GM12878 (cell line): Measurements from ENCODE around the gene ZNF618. TPM values are rescaled to one million over a fixed set of nuclear protein-coding genes. Genes with fewer than 3 reads are reported as not detected.

Source experiments
- ATAC-seq: fragments of 200-7000 bp; cut with Tn5 transposase; 3 replicates; pipeline ENCODE4 v1.9.1; 2020; ENCODE audit warnings: mild to moderate bottlenecking, moderate library complexity
- BruUV-seq: library from RNA; stranded (reverse); fragments of 400-500 nt; replicated peaks from 2 replicates; lab custom pipeline; 2021; lab: Mats Ljungman, UMichigan
- CTCF ChIA-PET: fragments of 300-600 bp; sonication (Branson Sonifier 250); formaldehyde crosslinking; extraction: SDS; loops from one replicate; lab custom pipeline; 2021; ENCODE audit warnings: inconsistent platforms; lab: Yijun Ruan, JAX
- POLR2A ChIA-PET: fragments of 350-600 bp; formaldehyde crosslinking; extraction: SDS; loops from one replicate; lab custom pipeline; 2021; ENCODE audit warnings: inconsistent platforms; lab: Charles Lee
- RAD21 ChIA-PET: fragments of 300-600 bp; sonication (Branson Sonifier 250); formaldehyde crosslinking; loops from one replicate; lab custom pipeline; 2023; ENCODE audit warnings: antibody characterized with exemption; ENCODE audit not compliant: unreplicated experiment; lab: Charles Lee
- SMC1A ChIA-PET: fragments of 300-600 bp; sonication (Branson Sonifier 250); formaldehyde crosslinking; loops from one replicate; lab custom pipeline; 2023; ENCODE audit not compliant: unreplicated experiment, uncharacterized antibody; lab: Charles Lee
- DNase-seq: peaks from one replicate; pipeline ENCODE4 v3.0.0-alpha.2; 2011; ENCODE audit warnings: low read depth, low spot score
- FAIRE-seq: peaks from 3 replicates; lab custom pipeline; 2011; peaks lifted over from hg19 to GRCh38; lab: Jason Lieb, UNC
- H2AFZ ChIP-seq: 2 replicates; pipeline ENCODE4 v1.6.0; 2011; ENCODE audit warnings: low read depth, low read length, control low read depth; ENCODE audit not compliant: control insufficient read depth
- H3K27ac ChIP-seq: 2 replicates; pipeline ENCODE4 v1.5.1; 2011; ENCODE audit warnings: control low read depth; ENCODE audit not compliant: control insufficient read depth, insufficient read depth
- H3K27me3 ChIP-seq, 2 experiments: replicated peaks in 1 of 2; 2 replicates each; pipeline versions ENCODE4 v1.6.0 to v1.6.1; 2011; ENCODE audit warnings: low read length in 1 of 2; ENCODE audit not compliant: control insufficient read depth in 2 of 2, insufficient read depth in 2 of 2
- H3K36me3 ChIP-seq, 2 experiments: 2 replicates each; pipeline ENCODE4 v1.5.1; 2011; ENCODE audit warnings: low read length in 1 of 2; ENCODE audit not compliant: control insufficient read depth in 2 of 2, insufficient read depth in 2 of 2
- H3K4me1 ChIP-seq: 2 replicates; pipeline ENCODE4 v1.6.1; 2011; ENCODE audit warnings: mild to moderate bottlenecking, low read length, moderate library complexity, mixed read lengths; ENCODE audit not compliant: control insufficient read depth, insufficient read depth
- H3K4me2 ChIP-seq: 2 replicates; pipeline ENCODE4 v1.6.0; 2011; ENCODE audit warnings: control low read depth; ENCODE audit not compliant: control insufficient read depth, insufficient read depth
- H3K4me3 ChIP-seq: fragments of 200-600 bp; sonication (generic); 2 replicates; pipeline ENCODE4 v1.5.1; 2016
- H3K79me2 ChIP-seq: 2 replicates; pipeline ENCODE4 v1.6.0; 2011; ENCODE audit warnings: low read length; ENCODE audit not compliant: control insufficient read depth, insufficient read depth
- H3K9ac ChIP-seq: 2 replicates; pipeline ENCODE4 v1.8.0; 2011; ENCODE audit warnings: low read length, control low read depth, mixed read lengths; ENCODE audit not compliant: control insufficient read depth, insufficient read depth
- H3K9me3 ChIP-seq: replicated peaks from 3 replicates; pipeline ENCODE4 v1.5.1; 2011; ENCODE audit warnings: mild to moderate bottlenecking, low read length; ENCODE audit not compliant: control insufficient read depth, insufficient read depth
- H4K20me1 ChIP-seq: 2 replicates; pipeline ENCODE4 v1.6.0; 2011; ENCODE audit not compliant: control insufficient read depth, insufficient read depth
- CREM ChIP-seq: IDR thresholded peaks from 2 replicates; pipeline ENCODE4 v1.6.1; 2014; ENCODE audit warnings: antibody characterized with exemption, low read depth
- FOXK2 ChIP-seq: fragments of 450-650 bp; IDR thresholded peaks from 2 replicates; pipeline ENCODE4 v1.6.1; 2017; ENCODE audit warnings: mild to moderate bottlenecking, moderate library complexity
- JUND ChIP-seq: IDR thresholded peaks from 2 replicates; pipeline ENCODE4 v1.6.1; 2012; ENCODE audit warnings: low read depth, mild to moderate bottlenecking, low read length, improper control_type of control experiment, moderate library complexity
- KDM1A ChIP-seq: fragments of 200-600 bp; sonication (generic); IDR thresholded peaks from 2 replicates; pipeline ENCODE4 v1.6.1; 2016; ENCODE audit warnings: borderline replicate concordance
- ZZZ3 ChIP-seq: IDR thresholded peaks from 2 replicates; pipeline ENCODE4 v1.6.1; 2011; ENCODE audit warnings: low read depth; ENCODE audit not compliant: control insufficient read depth, insufficient read length
- WGBS: methylation state at CpG from one replicate; pipeline ENCODE4 v1.1.6; 2016; ENCODE audit warnings: low lambda C conversion rate; ENCODE audit not compliant: insufficient replicate concordance, insufficient coverage; ENCODE audit errors: missing lambda C conversion rate; 5-methylcytosine and 5-hydroxymethylcytosine counted together
- in situ Hi-C: fragments of 300-500 bp; cut with MboI; formaldehyde crosslinking; loops from 9 replicates; pipeline ENCODE4 v1.14.3; 2018; ENCODE audit warnings: mixed read lengths
- intact Hi-C: fragments of 100-400 bp; cut with micrococcal nuclease; formaldehyde crosslinking; loops from one replicate; pipeline ENCODE4 v1.14.2; 2022; ENCODE audit not compliant: unreplicated experiment
- polyA plus RNA-seq, 11 experiments: library from polyadenylated mRNA; depleted of rRNA in 4 of 11; unstranded in 6 of 11; stranded (reverse) in 5 of 11; fragments of >200 nt; fragmentation: Nextera tagmentation in 4 of 11; fragmentation: Illumina TruSeq in 1 of 11; extraction: Ambion mirVana in 4 of 11; extraction: Trizol in 1 of 11; gene quantifications; 1 replicate in 1 of 11; 2 replicates in 10 of 11; pipeline versions ENCODE4 v1.2.1 to v1.2.3, GENCODE V29; 2011 to 2016; ENCODE audit warnings: inconsistent platforms in 2 of 11, missing spikeins in 2 of 11, low read depth in 1 of 11
- total RNA-seq, 4 experiments: library from RNA; depleted of rRNA in 3 of 4; stranded (reverse); fragments of >200 nt in 3 of 4; fragmentation: Illumina TruSeq in 1 of 4; extraction: Trizol in 1 of 4; gene quantifications; 2 replicates each; pipeline versions ENCODE4 v1.2.1 to v1.2.3, GENCODE V29; 2013 to 2021
- TF ChIP-seq, protein P1 (sequence below): fragments of 450-650 bp; IDR thresholded peaks from 2 replicates; pipeline ENCODE4 v1.6.1; 2014; ENCODE audit warnings: mild to moderate bottlenecking

The ZNF618 gene
- total and polyA plus RNA-seq, 10 of the 15 experiments (the other 5 are each of a cell fraction or from before 2014, with no cell fraction given): 0.01 to 0.24 (median 0.06) TPM; not detected in 2

DNA sequence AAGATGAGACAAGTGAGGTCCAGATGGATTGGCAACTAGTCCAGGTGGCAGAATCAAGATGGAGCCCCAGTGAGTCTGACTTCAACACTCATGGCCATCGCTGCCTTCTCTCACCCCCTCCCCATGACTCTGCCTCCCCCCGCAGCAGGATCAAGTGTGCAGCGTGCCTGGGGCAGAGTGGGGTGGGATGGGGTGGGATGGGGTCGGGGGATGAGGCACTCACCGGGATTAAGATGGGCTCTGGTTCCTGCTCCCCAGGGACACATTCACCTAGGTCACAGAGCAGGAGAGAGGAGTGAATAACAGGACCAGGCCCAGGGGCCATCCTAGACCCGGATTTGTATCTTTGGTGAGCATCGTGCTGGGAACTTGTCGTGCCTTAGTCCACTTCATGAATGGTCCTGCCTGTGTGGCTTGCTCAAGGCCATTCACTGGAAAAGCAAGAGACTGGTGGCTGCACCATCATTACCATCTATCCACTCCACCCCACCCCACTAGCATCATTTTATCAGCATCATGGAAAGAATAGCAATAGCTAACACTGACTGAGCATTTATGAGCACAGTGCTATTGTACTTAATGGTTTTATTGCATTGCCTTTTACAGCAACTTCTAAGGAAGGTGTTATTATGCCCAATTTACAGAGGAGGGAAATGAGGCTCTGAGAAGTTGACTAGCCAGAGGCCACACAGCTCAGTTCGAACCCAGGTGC lies 193.5 kb downstream of the ZNF618 start:
- Histone ChIP-seq H3K4me1 (no peaks in the 10 kb centered on the region), H3K36me3 (no peaks in the 10 kb centered on the region), H3K79me2 (no peaks in the 10 kb centered on the region), H3K27ac (no peak overlapping the region), H3K27me3 (no peaks in the 10 kb centered on the region), H3K9ac (no peak overlapping the region), H3K4me3 (no peak overlapping the region), H2AFZ (no peak overlapping the region), H3K9me3 (no peaks in the 10 kb centered on the region; the same call in 2 of the 3 replicates), H4K20me1 (no peaks in the 10 kb centered on the region), H3K4me2 (no peak overlapping the region)
- no TSS peak for BruUV-seq
- TF ChIP-seq KDM1A (no peak), CREM (no peak), JUND (no peak), ZZZ3 (no peak), FOXK2 (no peak)
- TF ChIP-seq, protein P1, sequence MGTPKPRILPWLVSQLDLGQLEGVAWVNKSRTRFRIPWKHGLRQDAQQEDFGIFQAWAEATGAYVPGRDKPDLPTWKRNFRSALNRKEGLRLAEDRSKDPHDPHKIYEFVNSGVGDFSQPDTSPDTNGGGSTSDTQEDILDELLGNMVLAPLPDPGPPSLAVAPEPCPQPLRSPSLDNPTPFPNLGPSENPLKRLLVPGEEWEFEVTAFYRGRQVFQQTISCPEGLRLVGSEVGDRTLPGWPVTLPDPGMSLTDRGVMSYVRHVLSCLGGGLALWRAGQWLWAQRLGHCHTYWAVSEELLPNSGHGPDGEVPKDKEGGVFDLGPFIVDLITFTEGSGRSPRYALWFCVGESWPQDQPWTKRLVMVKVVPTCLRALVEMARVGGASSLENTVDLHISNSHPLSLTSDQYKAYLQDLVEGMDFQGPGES: no peak
- intact Hi-C loops (no loop called here), in situ Hi-C loops (no loop called here)
- no peak for DNase-seq
- ATAC-seq: no peak
- ChIA-PET CTCF (interaction anchor here (1.4 to 2.1 kb wide), 2 partner anchors 13 to 14 kb away, joined by 3 to 4 read pairs; no protein-coding TSS in a partner anchor), POLR2A (no interaction called here), SMC1A (no interaction called here), RAD21 (no interaction called here)
- 16% methylated on average over 7 of the region's 9 CpGs for WGBS
- no peak for FAIRE-seq
